ENCODE measurements around the gene MBD6. TPM values are rescaled to one million over a fixed set of nuclear protein-coding genes. Genes with fewer than 3 reads are reported as not detected.
"Not testable (repeated sequence)": the region's sequence is repeated elsewhere in the genome, so short reads cannot be mapped to it uniquely, and the experiment has no call there.

The MBD6 gene
- total RNA-seq, 1 donor from 2014 or later = 99.0 TPM

DNA sequence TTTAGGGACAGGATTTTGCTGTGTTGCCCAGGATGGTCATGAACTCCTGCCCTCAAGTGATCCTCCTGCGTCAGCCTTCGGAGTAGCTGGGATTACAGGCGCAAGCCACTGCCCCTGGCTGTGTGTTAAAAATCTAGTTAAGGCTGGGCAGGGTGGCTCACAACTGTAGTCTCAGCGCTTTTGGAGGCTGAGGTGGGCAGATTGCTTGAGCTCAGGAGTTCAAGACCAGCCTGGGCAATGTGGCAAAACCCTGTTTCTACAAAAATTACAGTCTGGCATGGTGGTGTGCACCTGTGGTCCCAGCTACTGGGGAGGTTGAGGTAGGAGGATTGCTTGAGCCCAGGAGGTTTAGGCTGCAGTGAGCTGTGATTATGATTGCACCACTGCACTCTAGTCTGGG is 11.5 kb upstream of the MBD6 start:
- no peak for TF ChIP-seq CTCF (IDR thresholded peaks at IDR 0.05; ENCODE audit: unreplicated experiment)
- H3K27me3 Mint-ChIP-seq (ENCODE audit: unreplicated experiment) = peaks cover 5% of the 10 kb centered on the region
- H3K4me3 Mint-ChIP-seq (ENCODE audit: unreplicated experiment) = no peak overlapping the region
- DNase-seq (ENCODE audit: low spot score) = no peak
- peaks cover 53% of the 10 kb centered on the region for H3K36me3 Mint-ChIP-seq (ENCODE audit: low read depth, unreplicated experiment)
- H3K9me3 Mint-ChIP-seq (ENCODE audit: unreplicated experiment) = no peaks in the 10 kb centered on the region
- H3K27ac Mint-ChIP-seq (ENCODE audit: unreplicated experiment) = no peak overlapping the region
- no peaks in the 10 kb centered on the region for H3K4me1 Mint-ChIP-seq (ENCODE audit: unreplicated experiment)

DNA sequence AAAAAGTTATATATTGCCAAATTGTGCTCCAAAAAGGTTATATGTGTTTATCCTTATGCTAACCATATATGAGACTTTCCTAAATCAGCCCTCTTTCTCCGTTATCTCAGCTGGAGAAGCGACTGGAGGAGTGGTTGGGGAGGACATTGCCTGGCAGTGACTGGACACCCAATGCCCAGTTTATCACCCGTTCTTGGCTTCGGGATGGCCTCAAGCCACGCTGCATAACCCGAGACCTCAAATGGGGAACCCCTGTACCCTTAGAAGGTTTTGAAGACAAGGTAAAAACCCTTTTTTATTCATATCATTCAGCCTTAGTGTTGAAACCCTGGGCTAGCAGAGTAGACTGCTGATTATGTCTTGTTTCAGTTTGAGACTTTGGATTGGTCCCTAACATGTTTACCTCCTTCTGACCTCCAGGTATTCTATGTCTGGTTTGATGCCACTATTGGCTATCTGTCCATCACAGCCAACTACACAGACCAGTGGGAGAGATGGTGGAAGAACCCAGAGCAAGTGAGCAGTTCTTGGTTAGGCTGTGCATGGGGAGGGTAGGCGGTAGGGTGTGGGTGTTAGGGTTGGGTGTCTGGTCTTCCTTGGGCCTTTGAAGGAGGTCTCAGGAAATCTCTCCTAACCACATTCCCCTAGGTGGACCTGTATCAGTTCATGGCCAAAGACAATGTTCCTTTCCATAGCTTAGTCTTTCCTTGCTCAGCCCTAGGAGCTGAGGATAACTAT is 10.9 kb upstream of the MBD6 start:
- H3K4me1 Mint-ChIP-seq (ENCODE audit: unreplicated experiment) = peaks cover under 1% of the 10 kb centered on the region
- H3K27ac Mint-ChIP-seq (ENCODE audit: unreplicated experiment) = no peak overlapping the region
- TF ChIP-seq CTCF (IDR thresholded peaks at IDR 0.05; ENCODE audit: unreplicated experiment) = no peak
- H3K4me3 Mint-ChIP-seq (ENCODE audit: unreplicated experiment) = no peak overlapping the region
- DNase-seq (ENCODE audit: low spot score) = no peak
- peaks cover 56% of the 10 kb centered on the region for H3K36me3 Mint-ChIP-seq (ENCODE audit: low read depth, unreplicated experiment)
- peaks cover 5% of the 10 kb centered on the region for H3K27me3 Mint-ChIP-seq (ENCODE audit: unreplicated experiment)
- H3K9me3 Mint-ChIP-seq (ENCODE audit: unreplicated experiment) = no peaks in the 10 kb centered on the region

DNA sequence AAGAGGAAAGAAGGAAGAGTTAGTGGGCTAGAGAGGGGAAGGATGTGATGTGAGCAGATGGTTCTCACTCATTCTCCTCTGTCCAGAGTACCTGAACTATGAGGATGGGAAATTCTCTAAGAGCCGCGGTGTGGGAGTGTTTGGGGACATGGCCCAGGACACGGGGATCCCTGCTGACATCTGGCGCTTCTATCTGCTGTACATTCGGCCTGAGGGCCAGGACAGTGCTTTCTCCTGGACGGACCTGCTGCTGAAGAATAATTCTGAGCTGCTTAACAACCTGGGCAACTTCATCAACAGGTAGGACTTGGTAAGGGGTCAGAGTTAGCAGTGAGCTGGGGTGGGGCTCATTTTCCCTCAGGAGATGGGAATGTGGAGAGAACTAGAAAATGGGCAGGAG is 10.0 kb upstream of the MBD6 start:
- Mint-ChIP-seq H3K4me3 (ENCODE audit: unreplicated experiment) (no peak overlapping the region), H3K4me1 (ENCODE audit: unreplicated experiment) (peaks cover 9% of the 10 kb centered on the region), H3K36me3 (ENCODE audit: low read depth, unreplicated experiment) (peaks cover 65% of the 10 kb centered on the region), H3K27me3 (ENCODE audit: unreplicated experiment) (peaks cover 6% of the 10 kb centered on the region), H3K9me3 (ENCODE audit: unreplicated experiment) (no peaks in the 10 kb centered on the region), H3K27ac (ENCODE audit: unreplicated experiment) (no peak overlapping the region)
- no peak for TF ChIP-seq CTCF (IDR thresholded peaks at IDR 0.05; ENCODE audit: unreplicated experiment)
- DNase-seq (ENCODE audit: low spot score) = no peak

DNA sequence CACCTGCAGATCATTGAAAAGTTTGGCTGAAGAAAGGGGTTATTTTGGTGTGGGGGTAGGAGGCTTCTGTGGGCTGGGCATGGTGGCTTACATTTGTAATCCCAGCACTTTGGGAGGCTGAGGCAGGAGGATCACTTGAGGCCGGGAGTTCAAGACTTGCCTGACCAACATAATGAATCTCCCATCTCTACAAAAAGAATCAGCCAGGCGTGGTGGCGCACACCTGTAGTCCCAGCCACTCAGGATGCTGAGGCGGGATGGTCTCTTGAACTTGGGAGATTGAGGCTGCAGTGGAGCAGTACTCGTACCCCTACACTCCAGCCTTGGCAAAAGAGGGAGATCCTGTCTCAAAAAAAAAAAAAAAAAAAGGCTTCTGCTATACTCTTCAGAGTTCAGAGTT is 9.4 kb upstream of the MBD6 start:
- Mint-ChIP-seq H3K4me3 (ENCODE audit: unreplicated experiment) (no peak overlapping the region), H3K9me3 (ENCODE audit: unreplicated experiment) (no peaks in the 10 kb centered on the region), H3K36me3 (ENCODE audit: low read depth, unreplicated experiment) (peaks cover 69% of the 10 kb centered on the region), H3K27ac (ENCODE audit: unreplicated experiment) (no peak overlapping the region), H3K4me1 (ENCODE audit: unreplicated experiment) (peaks cover 10% of the 10 kb centered on the region), H3K27me3 (ENCODE audit: unreplicated experiment) (peaks cover 6% of the 10 kb centered on the region)
- no peak for DNase-seq (ENCODE audit: low spot score)
- no peak for TF ChIP-seq CTCF (IDR thresholded peaks at IDR 0.05; ENCODE audit: unreplicated experiment)

- H3K9me3 Mint-ChIP-seq (ENCODE audit: unreplicated experiment); H3K27ac Mint-ChIP-seq (ENCODE audit: unreplicated experiment); H3K27me3 Mint-ChIP-seq (ENCODE audit: unreplicated experiment); DNase-seq (ENCODE audit: low spot score); H3K4me3 Mint-ChIP-seq (ENCODE audit: unreplicated experiment): not testable (repeated sequence)
- Mint-ChIP-seq H3K4me1 (ENCODE audit: unreplicated experiment) (peaks cover 14% of the 10 kb centered on the region), H3K36me3 (ENCODE audit: low read depth, unreplicated experiment) (peaks cover 68% of the 10 kb centered on the region)
Measured at GRCh38 chr12:57513677-57514076, 8.9 kb upstream of the MBD6 start.

- H3K4me3 Mint-ChIP-seq (ENCODE audit: unreplicated experiment) = peak overlapping the region; percentile 31
- not testable (repeated sequence) for DNase-seq (ENCODE audit: low spot score); H3K27me3 Mint-ChIP-seq (ENCODE audit: unreplicated experiment); H3K27ac Mint-ChIP-seq (ENCODE audit: unreplicated experiment); H3K9me3 Mint-ChIP-seq (ENCODE audit: unreplicated experiment)
- H3K4me1 Mint-ChIP-seq (ENCODE audit: unreplicated experiment) = peaks cover 20% of the 10 kb centered on the region
- peaks cover 68% of the 10 kb centered on the region for H3K36me3 Mint-ChIP-seq (ENCODE audit: low read depth, unreplicated experiment)
Measured at GRCh38 chr12:57514246-57514645, 8.4 kb upstream of the MBD6 start.

Measured in endothelial cell (in vitro differentiated cells).